ENCODE results near the gene GJC2.

DNA sequence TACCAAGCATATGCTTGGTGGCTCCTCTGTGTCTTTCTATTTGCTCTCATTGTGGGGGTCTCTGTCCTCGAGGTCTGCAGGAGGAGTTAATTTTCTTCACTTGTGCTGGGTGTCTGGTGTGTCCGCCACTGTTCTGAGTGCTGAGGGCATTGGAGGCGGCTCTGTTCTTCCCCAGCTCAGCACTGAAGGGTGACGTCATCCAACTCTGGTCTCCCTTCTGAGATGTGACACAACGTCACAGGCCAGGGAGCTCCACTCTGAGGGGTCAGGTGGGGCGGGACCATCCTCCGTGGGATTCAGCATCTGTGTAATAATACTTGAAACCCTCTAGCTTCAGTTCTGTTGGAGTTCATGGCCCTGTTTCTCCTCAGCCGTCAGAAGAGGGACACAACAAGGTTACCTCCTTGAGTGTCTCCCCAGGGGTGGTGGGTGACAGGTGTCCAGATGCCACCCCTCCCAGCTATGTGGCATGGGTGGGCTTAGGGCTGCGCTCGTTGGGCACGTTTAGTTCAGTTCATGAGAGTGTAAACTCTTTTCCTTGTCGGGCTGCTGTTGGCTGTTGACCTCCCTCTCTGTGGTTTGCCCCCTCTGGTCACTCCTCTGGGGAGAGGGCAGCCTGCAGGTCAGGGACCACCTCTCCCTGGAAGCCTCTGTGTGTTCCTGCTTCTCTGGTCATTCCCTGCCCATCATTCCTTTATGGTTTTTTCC is 19.0 kb downstream of the GJC2 start:
- TF ChIP-seq, protein P1, sequence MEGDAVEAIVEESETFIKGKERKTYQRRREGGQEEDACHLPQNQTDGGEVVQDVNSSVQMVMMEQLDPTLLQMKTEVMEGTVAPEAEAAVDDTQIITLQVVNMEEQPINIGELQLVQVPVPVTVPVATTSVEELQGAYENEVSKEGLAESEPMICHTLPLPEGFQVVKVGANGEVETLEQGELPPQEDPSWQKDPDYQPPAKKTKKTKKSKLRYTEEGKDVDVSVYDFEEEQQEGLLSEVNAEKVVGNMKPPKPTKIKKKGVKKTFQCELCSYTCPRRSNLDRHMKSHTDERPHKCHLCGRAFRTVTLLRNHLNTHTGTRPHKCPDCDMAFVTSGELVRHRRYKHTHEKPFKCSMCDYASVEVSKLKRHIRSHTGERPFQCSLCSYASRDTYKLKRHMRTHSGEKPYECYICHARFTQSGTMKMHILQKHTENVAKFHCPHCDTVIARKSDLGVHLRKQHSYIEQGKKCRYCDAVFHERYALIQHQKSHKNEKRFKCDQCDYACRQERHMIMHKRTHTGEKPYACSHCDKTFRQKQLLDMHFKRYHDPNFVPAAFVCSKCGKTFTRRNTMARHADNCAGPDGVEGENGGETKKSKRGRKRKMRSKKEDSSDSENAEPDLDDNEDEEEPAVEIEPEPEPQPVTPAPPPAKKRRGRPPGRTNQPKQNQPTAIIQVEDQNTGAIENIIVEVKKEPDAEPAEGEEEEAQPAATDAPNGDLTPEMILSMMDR (IDR thresholded peaks at IDR 0.05), result no peak
- TF ChIP-seq POLR2A (IDR thresholded peaks at IDR 0.05), result no peak
